ENCODE results near the gene SERTAD3. TPM values are rescaled to one million over a fixed set of nuclear protein-coding genes. Genes with fewer than 3 reads are reported as not detected.
"Not testable (repeated sequence)": the region's sequence is repeated elsewhere in the genome, so short reads cannot be mapped to it uniquely, and the experiment has no call there.

SERTAD3 gene
- polyA plus RNA-seq, result 29.2 TPM

DNA sequence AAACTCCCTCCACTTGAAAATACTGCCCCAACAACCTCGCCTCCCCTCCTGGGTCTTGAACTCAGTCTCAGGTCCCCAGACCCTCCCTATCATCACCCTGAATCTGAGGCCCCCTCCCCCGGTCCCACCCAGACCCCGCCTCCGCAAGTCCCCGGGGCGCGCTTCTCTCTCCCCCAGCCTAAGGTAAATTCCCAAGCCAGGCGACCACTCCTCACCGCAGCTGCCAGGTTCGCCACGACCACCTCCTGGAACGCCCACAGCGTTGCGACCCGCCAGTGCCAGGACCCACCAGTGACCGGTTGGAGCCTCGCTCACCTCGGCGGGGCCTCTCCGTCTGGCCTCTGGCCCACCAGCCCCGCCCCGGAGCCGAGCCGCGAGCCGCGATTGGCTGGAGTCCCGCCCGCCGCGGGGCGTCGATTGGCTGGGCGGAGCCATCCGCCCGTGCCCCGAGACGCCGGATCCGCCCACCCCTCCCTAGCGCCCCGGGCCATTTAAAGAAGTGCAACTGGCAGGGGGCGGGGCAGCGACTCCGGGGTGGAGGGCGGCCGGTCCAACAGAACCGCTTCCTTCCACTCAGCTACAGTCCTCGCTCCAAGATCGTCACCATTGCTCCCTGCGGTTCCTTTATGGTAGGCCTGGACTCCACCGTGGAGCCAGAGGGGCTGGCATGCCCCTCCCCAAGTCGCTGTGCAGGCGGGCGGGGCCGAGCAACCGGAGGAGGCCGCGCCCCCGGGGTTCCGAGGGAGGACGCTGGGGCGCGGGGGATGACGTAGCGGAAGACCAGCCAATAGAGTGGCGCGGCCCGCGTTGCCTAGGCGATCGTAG, at the start of gene SERTAD3:
SERTAD3 (minus strand) TSS at position 336 of the 825 bp plus-strand sequence. CDS start 2,255 bp downstream, outside the sequence.
- peaks cover 4% of the 10 kb centered on the region for H3K36me3 Mint-ChIP-seq
- H3K27me3 Mint-ChIP-seq, result no peaks in the 10 kb centered on the region
- H3K9me3 Mint-ChIP-seq, result no peaks in the 10 kb centered on the region
- H3K4me1 Mint-ChIP-seq, result peaks cover 13 to 20% (median 14%) of the 10 kb centered on the region in 3 donors
- peak within 1 kb of the TSS; percentile 96 to 98 (median 98) for H3K27ac Mint-ChIP-seq
- peak within 1 kb of the TSS; percentile 93 to 99 (median 98) for H3K4me3 Mint-ChIP-seq

- Mint-ChIP-seq H3K4me3 (no peak overlapping the region), H3K9me3 (no peaks in the 10 kb centered on the region), H3K36me3 (peaks cover 4% of the 10 kb centered on the region), H3K27me3 (peaks cover 3% of the 10 kb centered on the region), H3K4me1 (peaks cover 0 to 2% (median 0%) of the 10 kb centered on the region in 3 donors), H3K27ac (no peak overlapping the region)
Measured at GRCh38 chr19:40493778-40494177, 49.6 kb upstream of the SERTAD3 start.

DNA sequence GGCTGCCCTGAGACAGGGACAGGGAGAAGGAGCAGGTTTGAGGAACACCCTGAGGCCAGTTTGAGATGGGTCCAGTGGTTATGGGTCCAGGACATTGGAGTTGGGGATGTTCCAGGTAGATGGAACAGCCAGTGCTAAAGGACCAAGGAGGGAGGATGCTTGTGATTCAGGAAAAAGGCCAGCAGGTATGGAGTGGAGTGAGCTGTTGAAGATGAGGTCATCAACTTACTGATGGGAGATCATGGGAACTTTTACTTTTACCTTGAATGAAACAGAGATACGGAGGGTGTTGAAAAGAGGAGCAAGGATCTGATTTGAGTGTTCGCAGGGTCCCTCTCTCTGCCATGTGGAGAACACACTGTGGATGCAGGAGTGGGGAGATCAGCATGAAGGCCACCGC, 48.1 kb upstream of the SERTAD3 start:
- Mint-ChIP-seq H3K27me3 (peaks cover 9% of the 10 kb centered on the region), H3K4me1 (peaks cover 0 to 2% (median 0%) of the 10 kb centered on the region in 3 donors), H3K4me3 (no peak overlapping the region), H3K9me3 (no peaks in the 10 kb centered on the region), H3K36me3 (peaks cover 4% of the 10 kb centered on the region), H3K27ac (peak overlapping the region in 1 of 3 donors; percentile 6)

- H3K27me3 Mint-ChIP-seq, result peaks cover 13% of the 10 kb centered on the region
- H3K9me3 Mint-ChIP-seq, result no peaks in the 10 kb centered on the region
- H3K4me3 Mint-ChIP-seq, result no peak overlapping the region
- H3K4me1 Mint-ChIP-seq, result peaks cover 0 to 3% (median 0%) of the 10 kb centered on the region in 3 donors
- H3K36me3 Mint-ChIP-seq, result peaks cover 4% of the 10 kb centered on the region
- H3K27ac Mint-ChIP-seq, result no peak overlapping the region
Measured at GRCh38 chr19:40489882-40490230, 45.7 kb upstream of the SERTAD3 start.

DNA sequence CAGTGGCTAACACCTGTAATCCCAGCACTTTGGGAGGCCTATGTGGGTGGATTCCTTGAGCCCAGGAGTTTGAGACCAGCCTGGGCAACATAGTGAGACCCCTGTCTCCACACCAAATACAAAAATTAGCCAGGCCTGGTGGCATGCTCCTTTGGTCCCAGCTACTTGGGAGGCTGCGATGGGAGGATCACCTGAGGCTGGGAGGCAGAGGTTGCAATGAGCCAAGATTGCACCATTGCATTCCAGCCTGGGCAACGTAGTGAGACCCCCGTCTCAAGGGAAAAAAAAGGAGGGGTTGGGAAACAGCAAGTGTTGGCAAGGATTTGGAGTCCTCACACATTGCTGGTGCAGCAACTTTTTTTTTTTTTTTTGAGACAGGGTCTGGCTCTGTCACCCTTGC, 41.9 kb upstream of the SERTAD3 start:
- Mint-ChIP-seq H3K4me3 (no peak overlapping the region), H3K27me3 (peaks cover 19% of the 10 kb centered on the region), H3K4me1 (peaks cover 0 to 3% (median 0%) of the 10 kb centered on the region in 3 donors), H3K27ac (no peak overlapping the region), H3K9me3 (no peaks in the 10 kb centered on the region), H3K36me3 (peaks cover 1% of the 10 kb centered on the region)

GRCh38 chr19:40475878-40476644, 31.9 kb upstream of the SERTAD3 start:
- not testable (repeated sequence) for H3K27me3 Mint-ChIP-seq, H3K4me1 Mint-ChIP-seq, H3K27ac Mint-ChIP-seq, H3K36me3 Mint-ChIP-seq, H3K9me3 Mint-ChIP-seq, H3K4me3 Mint-ChIP-seq

GRCh38 chr19:40474737-40475136, 30.6 kb upstream of the SERTAD3 start:
- Mint-ChIP-seq H3K9me3 (no peaks in the 10 kb centered on the region), H3K4me1 (no peaks in the 10 kb centered on the region), H3K27me3 (peaks cover 4% of the 10 kb centered on the region), H3K27ac (no peak overlapping the region), H3K36me3 (no peaks in the 10 kb centered on the region), H3K4me3 (no peak overlapping the region)

DNA sequence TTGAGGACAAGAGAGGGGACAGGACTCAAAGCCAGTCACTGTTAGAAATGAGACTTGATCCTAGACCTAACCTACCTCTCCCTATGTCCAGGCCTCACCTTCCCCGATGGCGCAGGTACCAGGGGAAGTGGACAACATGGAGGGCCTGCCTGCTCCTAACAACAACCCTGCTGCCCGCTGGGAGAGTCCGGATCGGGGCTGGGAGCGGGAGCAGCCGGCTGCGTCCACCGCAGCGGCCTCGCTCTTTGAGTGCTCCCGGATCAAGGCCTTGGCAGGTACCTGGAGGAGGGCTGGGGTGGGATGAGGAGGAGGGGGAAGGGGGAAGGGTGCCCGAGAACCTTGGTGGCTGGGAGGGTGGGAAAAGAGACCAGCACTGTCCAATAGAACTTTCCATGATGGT, 28.4 kb upstream of the SERTAD3 start:
- Mint-ChIP-seq H3K36me3 (no peaks in the 10 kb centered on the region), H3K27ac (no peak overlapping the region)

DNA sequence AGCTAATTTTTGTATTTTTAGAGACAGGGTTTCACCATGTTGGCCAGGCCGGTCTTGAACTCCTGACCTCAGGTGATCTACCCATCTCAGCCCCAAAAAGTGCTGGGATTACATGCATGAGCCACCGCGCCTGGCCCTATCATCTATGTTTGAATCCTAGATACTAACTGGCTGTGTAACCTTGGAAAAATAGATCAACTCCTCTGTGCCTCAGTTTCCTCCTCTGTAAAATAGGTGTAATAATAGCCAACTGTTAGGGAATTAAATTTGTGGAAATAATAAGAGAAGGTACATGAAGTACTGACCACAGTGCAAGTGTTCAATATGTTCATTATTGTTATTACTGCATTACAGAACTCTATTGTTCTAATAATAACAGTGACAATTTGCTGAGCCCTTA, 27.0 kb upstream of the SERTAD3 start:
- Mint-ChIP-seq H3K27me3 (peaks cover 10% of the 10 kb centered on the region), H3K27ac (peak overlapping the region in 1 of 3 donors; percentile 44), H3K4me3 (peak overlapping the region in 1 of 4 donors; percentile 22), H3K9me3 (no peaks in the 10 kb centered on the region), H3K36me3 (no peaks in the 10 kb centered on the region), H3K4me1 (peaks cover 6 to 10% (median 6%) of the 10 kb centered on the region in 3 donors)

More for the DNA sequence above, 28.4 kb upstream of the SERTAD3 start:
- H3K27me3 Mint-ChIP-seq, result peaks cover 6% of the 10 kb centered on the region
- peaks cover 0 to 3% (median 0%) of the 10 kb centered on the region in 3 donors for H3K4me1 Mint-ChIP-seq
- no peak overlapping the region for H3K4me3 Mint-ChIP-seq
- no peaks in the 10 kb centered on the region for H3K9me3 Mint-ChIP-seq

- H3K36me3 Mint-ChIP-seq, result no peaks in the 10 kb centered on the region
- H3K27ac Mint-ChIP-seq, result no peak overlapping the region
- H3K9me3 Mint-ChIP-seq, result no peaks in the 10 kb centered on the region
- H3K4me3 Mint-ChIP-seq, result peak overlapping the region in 1 of 4 donors; percentile 64
- peaks cover 7% of the 10 kb centered on the region for H3K27me3 Mint-ChIP-seq
- H3K4me1 Mint-ChIP-seq, result peaks cover 6 to 18% (median 15%) of the 10 kb centered on the region in 3 donors
Measured at GRCh38 chr19:40469011-40469410, 24.9 kb upstream of the SERTAD3 start.

DNA sequence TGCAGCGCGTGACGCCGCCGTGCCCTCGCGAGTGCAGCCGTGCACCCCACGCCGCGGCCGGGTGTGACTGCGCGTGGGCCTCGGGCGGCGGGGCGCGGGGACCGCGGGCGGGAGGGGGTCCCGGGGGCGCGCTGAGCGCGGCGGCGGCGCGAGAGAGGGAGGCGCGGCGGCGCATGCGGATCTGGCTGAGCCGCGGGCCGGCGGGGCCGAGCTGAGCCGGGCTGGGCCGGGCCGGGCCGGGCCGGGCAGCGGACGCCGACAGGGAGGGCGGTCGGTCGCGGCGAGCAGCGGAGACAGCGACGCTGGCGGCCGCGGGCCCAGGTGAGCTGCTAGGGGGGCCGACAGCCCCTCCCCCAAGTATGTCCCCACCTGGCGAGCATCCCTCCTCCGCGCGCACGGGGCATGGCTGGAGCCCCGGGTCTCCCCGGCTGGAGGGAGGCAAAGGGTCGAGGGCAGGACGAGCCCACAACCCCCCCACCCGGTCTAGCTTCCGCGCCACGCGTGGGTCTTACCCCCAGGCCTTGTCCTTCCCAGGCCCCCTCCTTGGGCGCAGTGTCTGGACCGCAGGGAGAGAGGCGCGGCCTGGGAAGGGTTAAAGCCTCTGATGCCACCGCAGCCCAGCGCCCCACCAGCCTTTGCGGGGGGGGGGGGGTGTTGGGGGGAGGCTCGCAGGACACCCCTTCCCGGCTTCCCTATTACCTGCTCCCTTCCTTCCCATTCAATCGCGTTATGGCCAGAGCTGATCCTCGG, 23.0 kb upstream of the SERTAD3 start, which contains the start of gene SPTBN4:
SPTBN4 (plus strand) TSS at position 17 of the 750 bp plus-strand sequence. CDS start 5,621 bp downstream, outside the sequence.
- H3K27ac Mint-ChIP-seq, result peak within 1 kb of the TSS; percentile 53 to 88 (median 73)
- H3K4me3 Mint-ChIP-seq, result peak within 1 kb of the TSS; percentile 64 to 91 (median 84)
- no peaks in the 10 kb centered on the region for H3K9me3 Mint-ChIP-seq
- H3K4me1 Mint-ChIP-seq, result peaks cover 10 to 21% (median 17%) of the 10 kb centered on the region in 3 donors
- H3K27me3 Mint-ChIP-seq, result peaks cover 5% of the 10 kb centered on the region
- H3K36me3 Mint-ChIP-seq, result no peaks in the 10 kb centered on the region

DNA sequence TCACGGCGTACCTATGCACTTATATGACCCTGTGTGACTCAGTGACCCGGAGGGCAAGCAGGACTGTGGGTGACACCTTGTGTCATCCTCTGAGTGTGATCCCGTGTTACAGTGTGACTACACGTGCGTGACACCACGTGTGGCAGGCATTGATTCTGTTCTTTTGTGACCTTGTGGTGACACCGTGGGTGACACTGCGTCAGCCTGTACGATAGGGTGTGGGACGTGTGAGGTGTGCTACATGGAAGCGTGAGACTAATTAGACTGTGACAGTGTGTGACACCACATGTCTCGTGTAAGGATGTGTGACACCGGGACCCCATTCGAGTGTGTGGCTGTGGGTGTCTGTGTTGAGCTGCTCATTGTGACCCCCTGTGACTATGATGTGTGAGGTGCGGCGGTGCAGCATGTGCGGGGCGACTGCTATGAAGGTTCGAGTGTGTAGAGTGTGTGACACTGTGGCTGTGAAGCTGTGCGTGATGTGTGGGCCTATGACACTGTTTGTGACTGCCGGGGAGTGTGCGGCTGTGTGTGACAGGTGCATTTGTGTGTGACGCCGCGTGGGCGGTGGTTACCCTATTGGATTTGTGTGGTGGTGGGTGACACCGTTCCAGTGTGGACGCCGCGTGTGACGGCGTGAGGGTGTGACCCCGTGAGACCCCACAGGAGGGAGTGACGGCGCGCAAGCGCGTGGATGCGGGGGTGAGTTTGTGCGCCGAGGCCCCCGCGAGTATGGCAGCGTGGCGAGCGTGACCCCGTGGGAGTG, 22.3 kb upstream of the SERTAD3 start:
- Mint-ChIP-seq H3K4me1 (peaks cover 14 to 26% (median 24%) of the 10 kb centered on the region in 3 donors), H3K27me3 (peaks cover 5% of the 10 kb centered on the region), H3K9me3 (no peaks in the 10 kb centered on the region)

DNA sequence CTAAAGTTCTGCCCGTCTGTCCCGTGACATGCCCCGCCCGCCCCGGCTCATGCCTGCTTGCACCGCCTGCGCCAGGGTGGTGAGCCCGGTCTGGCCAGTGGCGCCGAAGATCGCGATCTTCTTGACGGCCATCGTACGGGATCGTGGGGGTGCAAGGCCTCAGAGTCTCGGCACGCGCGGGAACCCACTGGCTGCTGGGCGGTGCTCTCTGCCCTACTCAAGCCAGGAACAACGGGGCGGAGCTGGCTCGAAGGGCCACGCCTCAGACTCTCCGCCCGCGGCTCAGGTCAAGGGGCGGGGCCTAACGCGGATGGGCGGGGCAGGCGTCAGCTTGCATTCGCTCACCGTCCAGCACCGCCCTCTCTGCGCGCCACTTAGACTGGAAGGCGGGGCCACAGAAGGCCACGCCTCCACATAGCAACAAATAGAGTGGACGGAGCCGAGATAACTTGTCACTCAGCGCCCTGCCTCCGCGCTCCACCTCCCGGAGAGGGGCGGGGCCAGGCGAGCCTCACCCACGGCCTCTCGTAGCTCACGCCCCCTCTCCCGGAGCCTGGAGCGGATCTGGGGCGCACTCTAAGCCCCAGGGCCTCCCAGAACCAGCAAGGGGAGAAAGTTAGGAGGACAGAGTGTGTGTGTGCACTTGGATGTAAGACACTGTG, 21.6 kb upstream of the SERTAD3 start, which contains the start of gene BLVRB:
BLVRB (minus strand) TSS at position 189 of the 662 bp plus-strand sequence; CDS start at position 132, 57 bp downstream.
- peaks cover 14 to 28% (median 24%) of the 10 kb centered on the region in 3 donors for H3K4me1 Mint-ChIP-seq
- H3K4me3 Mint-ChIP-seq, result peak within 1 kb of the TSS; percentile 54 to 91 (median 84)
- H3K36me3 Mint-ChIP-seq, result no peaks in the 10 kb centered on the region
- H3K9me3 Mint-ChIP-seq, result no peaks in the 10 kb centered on the region
- peak within 1 kb of the TSS; percentile 53 to 88 (median 73) for H3K27ac Mint-ChIP-seq
- peaks cover 5% of the 10 kb centered on the region for H3K27me3 Mint-ChIP-seq

More for the DNA sequence above, 22.3 kb upstream of the SERTAD3 start:
- H3K4me3 Mint-ChIP-seq, result peak overlapping the region; percentile 54 to 91 (median 84)
- H3K27ac Mint-ChIP-seq, result peak overlapping the region; percentile 53 to 88 (median 73)
- H3K36me3 Mint-ChIP-seq, result no peaks in the 10 kb centered on the region
